IgD-negative memory B cell (primary cell): ENCODE data around the gene TNNT3. TPM values are rescaled to one million over a fixed set of nuclear protein-coding genes. Genes with fewer than 3 reads are reported as not detected.

Experiments
- H3K27ac Mint-ChIP-seq, 3 donors: one replicate each; pipeline ENCODE4 v1.8.0; 2020 to 2022; ENCODE audit warnings: mild to moderate bottlenecking in 3 of 3, mixed read lengths in 3 of 3, moderate library complexity in 1 of 3
- H3K27me3 Mint-ChIP-seq: one replicate; pipeline ENCODE4 v1.8.0; 2021; ENCODE audit warnings: mixed read lengths
- H3K36me3 Mint-ChIP-seq: one replicate; pipeline ENCODE4 v1.8.0; 2020; ENCODE audit warnings: mild to moderate bottlenecking, mixed read lengths
- H3K4me1 Mint-ChIP-seq, 3 donors: one replicate each; pipeline ENCODE4 v1.8.0; 2020 to 2022; ENCODE audit warnings: mixed read lengths in 3 of 3, mild to moderate bottlenecking in 1 of 3
- H3K4me3 Mint-ChIP-seq, 4 donors: one replicate each; pipeline ENCODE4 v1.8.0; 2020 to 2022; ENCODE audit warnings: mild to moderate bottlenecking in 4 of 4, mixed read lengths in 4 of 4, moderate library complexity in 3 of 4
- H3K9me3 Mint-ChIP-seq, 3 donors: one replicate each; pipeline ENCODE4 v1.8.0; 2020 to 2021; ENCODE audit warnings: mixed read lengths in 3 of 3, mild to moderate bottlenecking in 1 of 3
- polyA plus RNA-seq: library from polyadenylated mRNA; unstranded; fragments of 300-500 nt; fragmentation: Illumina TruSeq; gene quantifications from one replicate; pipeline ENCODE4 v1.2.3, GENCODE V29; 2021

Gene TNNT3
- polyA plus RNA-seq, 1 donor from 2014 or later = 0.23 TPM

DNA sequence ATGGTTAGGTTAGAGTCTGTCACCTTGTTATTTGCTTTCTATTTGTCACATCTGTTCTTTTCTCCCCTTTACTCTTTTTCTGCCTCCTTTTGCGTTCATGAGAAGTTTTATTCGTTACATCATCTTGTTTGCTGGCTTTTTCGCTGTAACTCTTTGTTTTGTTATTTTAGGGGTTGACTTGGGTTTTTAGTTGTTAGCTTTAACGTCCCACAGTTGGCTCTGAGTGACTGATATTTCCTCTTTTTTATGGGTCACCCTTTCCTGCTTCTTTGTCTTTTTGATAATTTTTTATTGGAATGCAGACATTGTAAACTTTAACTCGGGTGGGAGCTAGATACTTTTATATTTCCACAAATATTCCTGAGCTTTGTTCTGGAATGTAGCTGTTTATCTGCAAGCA is 13.3 kb upstream of the TNNT3 start:
- no peaks in the 10 kb centered on the region for H3K27me3 Mint-ChIP-seq
- H3K36me3 Mint-ChIP-seq = no peaks in the 10 kb centered on the region
- H3K27ac Mint-ChIP-seq = no peak overlapping the region
- H3K9me3 Mint-ChIP-seq = no peaks in the 10 kb centered on the region
- no peak overlapping the region for H3K4me3 Mint-ChIP-seq
- no peaks in the 10 kb centered on the region for H3K4me1 Mint-ChIP-seq

DNA sequence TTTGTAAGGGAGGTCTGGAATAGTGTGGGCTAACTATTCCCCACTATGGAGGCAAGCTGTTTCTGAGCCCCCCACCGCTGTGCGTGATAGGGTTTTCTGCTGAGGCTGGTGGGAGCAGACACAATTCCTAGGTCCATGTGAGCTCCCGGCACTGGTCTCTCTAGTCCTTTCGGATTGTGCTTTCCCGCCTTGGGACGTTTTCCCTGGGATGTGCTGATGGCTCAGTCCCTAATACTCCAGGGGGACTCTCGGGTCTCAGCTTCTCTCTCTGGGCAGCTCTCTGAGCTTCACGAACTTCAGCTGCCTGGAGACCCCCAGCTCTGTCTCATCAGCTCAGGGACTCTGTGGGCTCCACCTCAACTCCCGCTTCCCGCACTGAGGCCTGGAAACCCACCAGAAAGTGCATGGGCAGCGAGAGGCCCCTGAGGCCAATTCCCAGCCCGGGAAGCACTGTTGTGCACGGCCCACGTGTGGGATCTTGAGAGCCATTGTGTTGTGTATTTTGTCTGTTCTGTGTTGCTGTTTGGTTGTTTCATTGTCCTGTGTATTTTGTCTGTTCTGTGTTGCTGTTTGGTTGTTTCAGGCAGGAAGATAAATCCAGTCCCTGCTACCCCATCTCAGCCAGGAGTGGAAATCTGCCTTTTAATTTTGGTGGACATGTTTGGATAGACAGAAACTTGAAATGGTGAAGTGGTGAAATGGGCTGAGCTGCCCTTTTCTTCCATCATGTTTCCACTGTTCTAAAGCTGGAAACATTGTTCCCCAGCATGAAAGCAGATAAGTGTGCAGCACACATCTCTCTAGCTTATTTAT is 12.7 kb upstream of the TNNT3 start:
- Mint-ChIP-seq H3K4me3 (no peak overlapping the region), H3K36me3 (no peaks in the 10 kb centered on the region), H3K27me3 (no peaks in the 10 kb centered on the region), H3K4me1 (no peaks in the 10 kb centered on the region), H3K9me3 (no peaks in the 10 kb centered on the region), H3K27ac (no peak overlapping the region)

DNA sequence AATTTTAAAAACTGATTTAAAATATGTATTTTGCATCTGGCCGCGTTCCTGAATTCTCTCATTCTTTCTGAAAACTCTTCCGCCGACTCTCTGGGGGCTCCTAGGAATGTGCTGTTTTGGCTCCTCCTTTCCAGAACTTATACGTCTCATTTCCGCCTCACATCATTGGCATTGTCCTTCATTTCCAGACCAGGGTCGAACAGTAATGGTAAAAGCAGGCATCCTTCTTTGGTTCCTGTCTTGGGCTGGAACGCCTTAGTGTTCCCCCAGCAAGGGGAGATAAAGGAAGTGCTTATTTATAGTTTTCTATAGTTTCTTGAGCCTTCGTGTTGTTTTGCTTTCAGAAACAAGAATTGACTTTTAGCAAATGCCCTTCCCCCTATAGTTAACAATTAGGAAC is 10.9 kb upstream of the TNNT3 start:
- H3K4me3 Mint-ChIP-seq = no peak overlapping the region
- H3K36me3 Mint-ChIP-seq = no peaks in the 10 kb centered on the region
- no peaks in the 10 kb centered on the region for H3K27me3 Mint-ChIP-seq
- H3K27ac Mint-ChIP-seq = no peak overlapping the region
- no peaks in the 10 kb centered on the region for H3K9me3 Mint-ChIP-seq
- peaks cover 0 to 5% (median 3%) of the 10 kb centered on the region in 3 donors for H3K4me1 Mint-ChIP-seq

- H3K4me3 Mint-ChIP-seq = no peak overlapping the region
- no peaks in the 10 kb centered on the region for H3K36me3 Mint-ChIP-seq
- peaks cover 1% of the 10 kb centered on the region for H3K27me3 Mint-ChIP-seq
- peaks cover 5 to 7% (median 5%) of the 10 kb centered on the region in 3 donors for H3K4me1 Mint-ChIP-seq
- H3K9me3 Mint-ChIP-seq = no peaks in the 10 kb centered on the region
- H3K27ac Mint-ChIP-seq = no peak overlapping the region
These were observed 10.0 kb upstream of the TNNT3 start for GRCh38 chr11:1909524-1909923.

DNA sequence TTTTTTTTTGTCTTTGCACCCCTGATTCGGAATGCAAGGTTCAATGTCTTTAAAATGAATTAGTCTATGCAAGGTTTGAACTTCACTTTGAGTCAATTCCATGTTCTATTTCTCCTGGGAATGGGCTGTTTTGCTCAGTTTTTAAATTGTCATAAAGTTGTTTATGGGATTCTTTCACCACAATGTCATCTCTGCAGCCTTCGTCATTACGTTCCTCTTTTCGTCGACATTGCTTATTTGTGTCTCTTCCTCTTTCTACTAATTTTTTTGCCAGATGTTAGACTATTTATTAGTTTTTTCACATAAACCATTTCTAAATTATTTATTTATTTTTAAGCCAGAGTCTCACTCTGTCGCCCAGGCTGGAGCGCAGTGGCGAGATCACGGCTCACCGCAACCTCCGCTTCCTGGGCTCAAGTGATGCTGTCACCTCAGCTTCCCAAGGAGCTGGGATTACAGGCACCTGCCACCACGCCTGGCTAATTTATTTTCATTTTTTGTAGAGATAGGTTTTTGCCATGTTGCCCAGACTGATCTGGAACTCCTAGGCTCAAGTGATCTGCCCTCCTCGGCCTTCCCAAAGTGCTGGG is 7.1 kb upstream of the TNNT3 start:
- Mint-ChIP-seq H3K27me3 (peaks cover 1% of the 10 kb centered on the region), H3K4me3 (no peak overlapping the region), H3K4me1 (peaks cover 5 to 14% (median 10%) of the 10 kb centered on the region in 3 donors), H3K36me3 (peaks cover 2% of the 10 kb centered on the region), H3K27ac (no peak overlapping the region), H3K9me3 (no peaks in the 10 kb centered on the region)

- peaks cover 2% of the 10 kb centered on the region for H3K36me3 Mint-ChIP-seq
- no peak overlapping the region for H3K27ac Mint-ChIP-seq
- peaks cover 1% of the 10 kb centered on the region for H3K27me3 Mint-ChIP-seq
- peaks cover 5 to 14% (median 13%) of the 10 kb centered on the region in 3 donors for H3K4me1 Mint-ChIP-seq
- no peaks in the 10 kb centered on the region for H3K9me3 Mint-ChIP-seq
- H3K4me3 Mint-ChIP-seq = peak overlapping the region in 1 of 4 donors; percentile 45
These were observed 6.0 kb upstream of the TNNT3 start for GRCh38 chr11:1913271-1914060.

- peaks cover 5 to 15% (median 14%) of the 10 kb centered on the region in 3 donors for H3K4me1 Mint-ChIP-seq
- peaks cover 1% of the 10 kb centered on the region for H3K27me3 Mint-ChIP-seq
- no peaks in the 10 kb centered on the region for H3K9me3 Mint-ChIP-seq
- peaks cover 2% of the 10 kb centered on the region for H3K36me3 Mint-ChIP-seq
- H3K4me3 Mint-ChIP-seq = no peak overlapping the region
- H3K27ac Mint-ChIP-seq = peak overlapping the region in 1 of 3 donors; percentile 14
These were observed 3.7 kb upstream of the TNNT3 start for GRCh38 chr11:1915795-1916131.

DNA sequence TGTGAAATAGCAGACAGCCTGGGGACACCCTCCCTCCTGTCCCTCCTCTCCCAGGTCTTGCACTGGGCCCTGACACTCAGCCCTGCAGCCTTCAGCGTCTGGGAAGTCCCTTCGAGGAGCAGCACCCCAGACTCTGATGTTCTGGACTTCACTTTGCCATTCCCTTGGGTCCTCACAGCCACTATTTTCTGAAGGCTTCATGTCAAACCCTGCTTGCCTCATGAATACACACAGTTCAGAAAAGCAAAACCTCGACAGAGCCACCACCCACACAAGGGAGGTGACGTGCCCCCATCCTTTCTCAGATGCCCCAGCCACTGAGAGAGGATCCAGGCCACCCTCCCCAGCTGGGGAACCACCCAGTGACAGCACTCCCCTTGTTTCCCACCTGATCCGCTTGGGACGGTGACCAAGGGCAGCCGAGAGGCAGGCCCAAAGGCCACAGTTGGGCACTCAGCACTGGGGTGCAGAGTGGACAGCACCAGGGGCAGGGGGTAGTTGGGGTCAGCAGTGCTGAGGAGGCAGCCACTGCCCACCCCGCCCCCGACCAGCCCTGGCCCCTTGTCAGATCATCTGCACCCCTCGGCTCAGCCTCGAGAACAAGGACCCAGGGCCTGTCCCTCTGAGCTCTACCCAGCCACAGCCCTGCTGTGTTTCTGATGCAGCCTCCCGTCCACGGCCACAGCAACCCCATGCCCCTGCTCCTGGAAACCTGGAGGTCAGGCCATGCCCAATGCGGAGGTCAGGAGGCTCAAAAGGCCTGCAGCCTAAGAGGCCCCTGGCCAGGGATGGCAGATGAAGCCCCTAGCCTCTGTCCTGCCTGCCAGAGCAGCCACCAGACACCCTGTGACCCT is 3.1 kb upstream of the TNNT3 start:
- Mint-ChIP-seq H3K4me1 (peaks cover 5 to 16% (median 15%) of the 10 kb centered on the region in 3 donors), H3K27me3 (peaks cover 1% of the 10 kb centered on the region), H3K27ac (peak overlapping the region in 2 of 3 donors; percentile 14 to 83), H3K4me3 (no peak overlapping the region), H3K9me3 (no peaks in the 10 kb centered on the region), H3K36me3 (peaks cover 2% of the 10 kb centered on the region)

GRCh38 chr11:1916986-1917522 is 2.4 kb upstream of the TNNT3 start:
- Mint-ChIP-seq H3K9me3 (no peaks in the 10 kb centered on the region), H3K36me3 (peaks cover 2% of the 10 kb centered on the region), H3K4me1 (peaks cover 5 to 16% (median 15%) of the 10 kb centered on the region in 3 donors), H3K27ac (peak overlapping the region in 1 of 3 donors; percentile 83), H3K27me3 (peaks cover 1% of the 10 kb centered on the region), H3K4me3 (no peak overlapping the region)

DNA sequence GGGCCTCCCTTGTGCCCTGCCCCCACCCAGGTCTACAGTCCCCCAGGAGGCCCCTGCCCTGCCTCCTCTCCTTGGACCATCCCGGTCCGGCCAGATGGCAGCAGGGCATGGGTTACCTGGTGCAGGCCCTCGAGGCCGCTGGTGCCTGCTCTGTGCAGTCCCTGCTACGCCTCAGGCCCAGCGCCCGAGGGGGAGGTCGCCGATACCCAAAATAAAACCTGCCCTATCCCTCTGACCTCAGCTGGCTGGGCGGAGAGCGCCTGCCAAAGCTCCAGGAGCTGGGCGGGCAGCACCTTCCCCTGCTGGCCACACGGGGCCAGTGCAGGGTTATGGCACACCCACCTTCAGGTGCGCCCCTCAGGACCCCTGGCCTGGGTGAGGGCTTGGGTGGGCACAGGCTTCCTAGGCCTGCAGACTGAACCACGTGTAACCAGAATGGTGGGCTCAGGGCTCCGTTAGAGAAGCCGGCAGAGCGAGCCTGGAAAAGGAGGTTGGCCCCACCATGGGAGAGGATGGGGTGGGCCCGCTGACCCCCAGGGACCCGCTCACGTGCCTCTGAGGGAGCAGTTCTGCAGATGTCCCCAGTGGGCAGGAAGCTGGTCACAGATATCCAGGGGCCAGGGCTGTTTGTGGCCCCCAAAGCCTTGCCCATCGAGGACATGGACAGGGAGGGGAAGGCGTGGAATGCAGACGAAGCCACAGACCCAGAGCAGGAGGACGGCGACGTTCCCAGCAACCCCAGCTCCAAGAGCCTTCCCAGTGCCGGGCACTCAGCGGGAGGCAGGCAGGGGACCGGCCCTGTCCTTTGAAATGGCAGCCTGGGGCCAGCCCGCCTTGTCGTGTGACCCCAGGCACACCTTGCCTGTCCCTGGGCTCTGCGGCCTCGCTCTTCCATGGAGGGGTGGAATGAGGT is 1.7 kb upstream of the TNNT3 start:
- H3K36me3 Mint-ChIP-seq = peaks cover 2% of the 10 kb centered on the region
- peaks cover 5 to 13% (median 11%) of the 10 kb centered on the region in 3 donors for H3K4me1 Mint-ChIP-seq
- peaks cover 3% of the 10 kb centered on the region for H3K27me3 Mint-ChIP-seq
- no peak overlapping the region for H3K4me3 Mint-ChIP-seq
- H3K9me3 Mint-ChIP-seq = no peaks in the 10 kb centered on the region
- peak overlapping the region in 1 of 3 donors; percentile 83 for H3K27ac Mint-ChIP-seq

- H3K9me3 Mint-ChIP-seq = no peaks in the 10 kb centered on the region
These were observed 827 bp upstream of the TNNT3 start for GRCh38 chr11:1918436-1919315.

GRCh38 chr11:1920128-1920908 is 815 bp downstream of the TNNT3 start:
- Mint-ChIP-seq H3K27ac (peak overlapping the region in 1 of 3 donors; percentile 81), H3K36me3 (no peaks in the 10 kb centered on the region), H3K27me3 (peaks cover 6% of the 10 kb centered on the region), H3K4me3 (peak overlapping the region in 1 of 4 donors; percentile 33), H3K9me3 (no peaks in the 10 kb centered on the region), H3K4me1 (peaks cover 0 to 12% (median 9%) of the 10 kb centered on the region in 3 donors)

More at GRCh38 chr11:1918436-1919315, 827 bp upstream of the TNNT3 start:
- peaks cover 2% of the 10 kb centered on the region for H3K36me3 Mint-ChIP-seq
- peaks cover 5 to 13% (median 13%) of the 10 kb centered on the region in 3 donors for H3K4me1 Mint-ChIP-seq
- peaks cover 4% of the 10 kb centered on the region for H3K27me3 Mint-ChIP-seq
- peak overlapping the region in 1 of 4 donors; percentile 29 for H3K4me3 Mint-ChIP-seq
- H3K27ac Mint-ChIP-seq = peak overlapping the region in 1 of 3 donors; percentile 71
